HG02763 (cell line): Measurements from ENCODE around the gene PXN.
"Not testable (repeated sequence)": the region's sequence is repeated elsewhere in the genome, so short reads cannot be mapped to it uniquely, and the experiment has no call there.

Source experiments
- ATAC-seq: cut with Tn5 transposase; IDR thresholded peaks from one replicate; pipeline ENCODE4 v1.9.1; 2021; ENCODE audit warnings: mild to moderate bottlenecking, moderate library complexity; ENCODE audit not compliant: unreplicated experiment

The PXN gene

GRCh38 chr12:120242275-120242799 is 23.2 kb downstream of the PXN start:
- ATAC-seq, result no peak

GRCh38 chr12:120241561-120242274 is 23.8 kb downstream of the PXN start:
- no peak for ATAC-seq

- no peak for ATAC-seq
These were observed 25.1 kb downstream of the PXN start for GRCh38 chr12:120240495-120240833.

- no peak for ATAC-seq
These were observed 25.6 kb downstream of the PXN start for GRCh38 chr12:120239776-120240494.

- no peak for ATAC-seq
These were observed 26.6 kb downstream of the PXN start for GRCh38 chr12:120238839-120239445.

- no peak for ATAC-seq
These were observed 27.3 kb downstream of the PXN start for GRCh38 chr12:120238217-120238616.

GRCh38 chr12:120237360-120238171 is 28.0 kb downstream of the PXN start:
- no peak for ATAC-seq

- not testable (repeated sequence) for ATAC-seq
These were observed 28.7 kb downstream of the PXN start for GRCh38 chr12:120236809-120237208.

GRCh38 chr12:120235369-120236323 is 29.9 kb downstream of the PXN start:
- no peak for ATAC-seq

GRCh38 chr12:120234643-120235368 is 30.7 kb downstream of the PXN start:
- no peak for ATAC-seq

GRCh38 chr12:120231316-120232011 is 34.1 kb downstream of the PXN start:
- no peak for ATAC-seq

- no peak for ATAC-seq
These were observed 34.6 kb downstream of the PXN start for GRCh38 chr12:120230974-120231315.

- ATAC-seq, result no peak
These were observed 35.1 kb downstream of the PXN start for GRCh38 chr12:120230326-120230973.

GRCh38 chr12:120229487-120230325 is 35.8 kb downstream of the PXN start:
- no peak for ATAC-seq

- no peak for ATAC-seq
These were observed 36.5 kb downstream of the PXN start for GRCh38 chr12:120229071-120229486.

GRCh38 chr12:120228291-120229070 is 37.0 kb downstream of the PXN start:
- peak; percentile 62 for ATAC-seq

- no peak for ATAC-seq
These were observed 37.6 kb downstream of the PXN start for GRCh38 chr12:120228041-120228290.
